C4-2B (cell line): Measurements from ENCODE around the gene C1QL4.
"Not testable (repeated sequence)": the region's sequence is repeated elsewhere in the genome, so short reads cannot be mapped to it uniquely, and the experiment has no call there.

Experiments
- H3K27ac ChIP-seq: fragments of 450-650 bp; 2 replicates; pipeline ENCODE4 v1.5.1; 2017
- CTCF ChIP-seq: fragments of 450-650 bp; conservative IDR thresholded peaks from 2 replicates; pipeline ENCODE4 v1.5.1; 2017; ENCODE audit warnings: mild to moderate bottlenecking
- ZFX ChIP-seq: fragments of 450-650 bp; IDR thresholded peaks from 2 replicates; pipeline ENCODE4 v1.6.1; 2017

C1QL4 gene

GRCh38 chr12:49335118-49335954, 1.7 kb downstream of the C1QL4 start:
- TF ChIP-seq ZFX = no peak
- TF ChIP-seq CTCF = no peak

GRCh38 chr12:49334681-49335080, 2.3 kb downstream of the C1QL4 start:
- H3K27ac ChIP-seq = no peak overlapping the region
- TF ChIP-seq ZFX (no peak), CTCF (no peak)

More at GRCh38 chr12:49335118-49335954, 1.7 kb downstream of the C1QL4 start:
- H3K27ac ChIP-seq = no peak overlapping the region

- TF ChIP-seq ZFX (no peak), CTCF (no peak)
Observed at GRCh38 chr12:49334226-49334625, 2.8 kb downstream of the C1QL4 start.

GRCh38 chr12:49333778-49334177, 3.2 kb downstream of the C1QL4 start:
- H3K27ac ChIP-seq = not testable (repeated sequence)

More at GRCh38 chr12:49334226-49334625, 2.8 kb downstream of the C1QL4 start:
- H3K27ac ChIP-seq = no peak overlapping the region

GRCh38 chr12:49332891-49333371, 4.1 kb downstream of the C1QL4 start:
- H3K27ac ChIP-seq = no peak overlapping the region
- TF ChIP-seq ZFX (no peak), CTCF (no peak)

GRCh38 chr12:49332441-49332861, 4.5 kb downstream of the C1QL4 start:
- no peak for TF ChIP-seq CTCF
- no peak for TF ChIP-seq ZFX
- no peak overlapping the region for H3K27ac ChIP-seq

- peak; percentile 92 for TF ChIP-seq CTCF
- no peak for TF ChIP-seq ZFX
- H3K27ac ChIP-seq = peak overlapping the region; percentile 21; the same call in 1 of the 2 replicates
Observed at GRCh38 chr12:49331380-49332222, 5.4 kb downstream of the C1QL4 start.
